ENCODE data around the gene MAGOH.

MAGOH gene

DNA sequence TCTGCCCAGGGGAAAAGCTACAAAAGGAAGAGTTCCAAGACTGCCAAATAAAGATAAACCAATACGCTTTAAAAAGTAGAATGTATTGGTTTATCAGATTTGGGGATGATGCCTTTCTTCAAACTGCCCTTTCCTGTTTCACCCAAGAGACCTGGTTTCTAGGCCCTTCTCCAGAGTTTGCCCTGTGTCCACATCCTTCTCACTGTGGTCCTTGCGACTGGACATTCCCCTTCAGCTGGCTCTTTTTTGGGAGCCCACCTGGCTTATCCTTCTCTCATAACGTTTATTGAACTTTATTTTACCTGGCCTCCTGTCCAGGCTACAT is 17.4 kb downstream of the MAGOH start:
- no peak overlapping the region for H2BK5ac ChIP-seq (ENCODE audit: low read depth, low read length, poor library complexity, severe bottlenecking)
- no peak overlapping the region for H2BK15ac ChIP-seq (ENCODE audit: low read depth, poor library complexity, severe bottlenecking)
- peak overlapping the region in 1 of 2 experiments; percentile 92 for H3K4me3 ChIP-seq (ENCODE audit: insufficient read depth in 1 of 2, low read depth in 1 of 2, low read length in 2 of 2)
- peak overlapping the region; percentile 43 for H2AK5ac ChIP-seq (ENCODE audit: low read length, severe bottlenecking)
- no peaks in the 10 kb centered on the region for H3K9me3 ChIP-seq (ENCODE audit: control insufficient read depth, low read length)
- peak overlapping the region; percentile 28 to 94 for H3K18ac ChIP-seq (ENCODE audit: low read depth in 1 of 2, low read length in 2 of 2)
- peak overlapping the region in 1 of 2 experiments; percentile 2 for H3K4ac ChIP-seq (ENCODE audit: low read depth in 1 of 2, low read length in 2 of 2)
- DNase-seq = no peak
- no peak overlapping the region for H2BK120ac ChIP-seq (ENCODE audit: low read depth, low read length)
- WGBS = 94% methylated on average over 2 of the region's 3 CpGs
- H3K14ac ChIP-seq (ENCODE audit: low read length in 2 of 2) = no peak overlapping the region
- H3K27me3 ChIP-seq (ENCODE audit: control insufficient read depth in 1 of 2, insufficient read depth in 1 of 2, low read length in 2 of 2) = no peaks in the 10 kb centered on the region
- H3K23ac ChIP-seq (ENCODE audit: low read length in 2 of 2) = no peak overlapping the region
- H3K36me3 ChIP-seq (ENCODE audit: control insufficient read depth in 1 of 2, insufficient read depth in 2 of 2, low read depth in 1 of 2, low read length in 2 of 2) = peaks cover 7 to 35% of the 10 kb centered on the region in 2 experiments
- H4K8ac ChIP-seq (ENCODE audit: low read length) = peak overlapping the region; percentile 92
- peaks cover 22% of the 10 kb centered on the region for H3K79me1 ChIP-seq (replicated peaks; ENCODE audit: low read length, poor library complexity, severe bottlenecking)
- H4K91ac ChIP-seq (ENCODE audit: low read length) = no peak overlapping the region
- peak overlapping the region; percentile 64 for H3K27ac ChIP-seq (ENCODE audit: low read length, poor library complexity, severe bottlenecking)
- H3K4me1 ChIP-seq (ENCODE audit: control insufficient read depth, insufficient read depth, low read depth, low read length) = peaks cover 6% of the 10 kb centered on the region
- H2BK12ac ChIP-seq (ENCODE audit: low read length in 2 of 2) = no peak overlapping the region
- peak overlapping the region; percentile 85 for H3K4me2 ChIP-seq (ENCODE audit: low read length, poor library complexity, severe bottlenecking)
- H2AFZ ChIP-seq (ENCODE audit: low read depth, low read length) = no peak overlapping the region
- peak overlapping the region; percentile 96 for H3K9ac ChIP-seq (ENCODE audit: low read length)

DNA sequence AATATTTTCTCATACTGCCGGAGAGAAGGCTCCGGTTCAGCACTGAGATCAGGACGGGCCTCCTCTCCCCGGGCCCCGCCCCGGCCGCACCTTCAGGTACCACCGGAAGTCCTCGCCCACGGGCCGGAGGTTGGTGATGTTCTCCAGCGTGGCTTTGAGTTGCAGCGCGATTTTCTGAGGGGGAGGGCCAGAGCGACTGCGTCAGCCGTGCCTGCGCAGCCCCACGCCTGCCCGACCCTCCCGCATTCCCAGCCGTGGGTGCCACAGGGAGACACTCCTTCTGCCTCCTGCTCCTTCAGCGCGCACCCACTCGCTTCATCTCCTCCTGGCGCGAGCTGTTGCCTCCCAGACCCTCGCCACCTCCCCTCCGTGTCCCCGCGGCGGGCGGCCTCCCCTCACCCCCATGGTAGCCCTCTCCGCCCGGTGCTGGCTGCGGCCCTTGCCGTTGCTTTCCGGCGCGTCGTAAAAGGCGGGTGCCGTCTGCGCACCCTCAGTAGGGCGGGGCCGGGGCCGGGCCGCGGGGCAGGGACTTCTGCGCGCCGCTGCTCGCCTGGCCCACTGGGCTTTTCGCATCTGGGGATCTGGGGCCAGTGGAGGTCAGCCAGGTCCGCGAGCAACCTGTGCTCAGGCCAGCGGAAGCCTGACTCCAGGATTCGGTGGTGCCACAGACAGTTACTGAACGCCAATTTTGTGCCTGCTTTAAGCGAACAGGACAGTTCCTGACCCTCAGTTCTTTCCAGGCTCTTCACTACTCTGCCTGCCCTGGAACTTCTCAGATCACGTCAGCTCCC is 18.0 kb downstream of the MAGOH start, which contains the start of gene CZIB:
CZIB (minus strand) TSS at position 464 of the 791 bp plus-strand sequence; CDS start at position 405, 59 bp downstream.
- Histone ChIP-seq H3K18ac (ENCODE audit: low read depth in 1 of 2, low read length in 2 of 2) (peak within 1 kb of the TSS; percentile 100), H3K4me2 (ENCODE audit: low read length, poor library complexity, severe bottlenecking) (peak within 1 kb of the TSS; percentile 85), H3K36me3 (ENCODE audit: control insufficient read depth in 1 of 2, insufficient read depth in 2 of 2, low read depth in 1 of 2, low read length in 2 of 2) (peaks cover 7 to 35% of the 10 kb centered on the region in 2 experiments), H4K91ac (ENCODE audit: low read length) (peak within 1 kb of the TSS; percentile 99), H2AK5ac (ENCODE audit: low read length, severe bottlenecking) (peak within 1 kb of the TSS; percentile 43), H2BK12ac (ENCODE audit: low read length in 2 of 2) (peak within 1 kb of the TSS; percentile 52 to 79), H3K27ac (ENCODE audit: low read length, poor library complexity, severe bottlenecking) (peak within 1 kb of the TSS; percentile 98), H3K9ac (ENCODE audit: low read length) (peak within 1 kb of the TSS; percentile 96), H2BK15ac (ENCODE audit: low read depth, poor library complexity, severe bottlenecking) (peak within 1 kb of the TSS; percentile 99), H2AFZ (ENCODE audit: low read depth, low read length) (peak within 1 kb of the TSS; percentile 95), H3K4me1 (ENCODE audit: control insufficient read depth, insufficient read depth, low read depth, low read length) (peaks cover 6% of the 10 kb centered on the region), H2BK120ac (ENCODE audit: low read depth, low read length) (peak within 1 kb of the TSS; percentile 82), H3K4ac (ENCODE audit: low read depth in 1 of 2, low read length in 2 of 2) (peak within 1 kb of the TSS; percentile 69 to 73), H4K8ac (ENCODE audit: low read length) (peak within 1 kb of the TSS; percentile 100), H2BK5ac (ENCODE audit: low read depth, low read length, poor library complexity, severe bottlenecking) (peak within 1 kb of the TSS; percentile 95), H3K14ac (ENCODE audit: low read length in 2 of 2) (peak within 1 kb of the TSS in 1 of 2 experiments; percentile 99), H3K4me3 (ENCODE audit: insufficient read depth in 1 of 2, low read depth in 1 of 2, low read length in 2 of 2) (peak within 1 kb of the TSS; percentile 92 to 95), H3K79me1 (replicated peaks; ENCODE audit: low read length, poor library complexity, severe bottlenecking) (peaks cover 22% of the 10 kb centered on the region), H3K9me3 (ENCODE audit: control insufficient read depth, low read length) (no peaks in the 10 kb centered on the region), H3K23ac (ENCODE audit: low read length in 2 of 2) (peak within 1 kb of the TSS in 1 of 2 experiments; percentile 81), H3K27me3 (ENCODE audit: control insufficient read depth in 1 of 2, insufficient read depth in 1 of 2, low read length in 2 of 2) (no peaks in the 10 kb centered on the region)
- WGBS = 1% methylated on average over 56 of the region's 61 CpGs
- DNase-seq = peak; percentile 92

DNA sequence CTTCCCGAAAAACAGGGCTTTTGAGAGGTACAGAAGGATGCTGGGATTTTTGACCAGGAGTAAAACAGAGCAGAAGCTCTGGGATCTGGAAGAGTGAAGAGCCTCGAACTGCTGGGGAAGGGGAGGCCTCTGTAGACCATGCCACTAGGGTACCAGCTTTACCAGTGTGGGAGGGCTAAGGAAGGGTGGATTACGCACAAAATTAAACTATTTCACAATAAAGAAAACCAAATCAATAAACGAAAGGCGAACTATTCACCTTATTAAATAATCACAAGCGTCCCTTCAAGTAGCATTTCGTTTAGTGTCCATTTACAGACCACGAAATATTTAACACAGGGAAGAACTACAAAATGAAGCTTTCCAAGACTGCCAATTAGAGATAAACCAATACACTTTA is 18.6 kb downstream of the MAGOH start:
- peak overlapping the region in 1 of 2 experiments; percentile 92 for H3K4me3 ChIP-seq (ENCODE audit: insufficient read depth in 1 of 2, low read depth in 1 of 2, low read length in 2 of 2)
- no peak overlapping the region for H4K8ac ChIP-seq (ENCODE audit: low read length)
- H3K4me2 ChIP-seq (ENCODE audit: low read length, poor library complexity, severe bottlenecking) = peak overlapping the region; percentile 85
- H2BK5ac ChIP-seq (ENCODE audit: low read depth, low read length, poor library complexity, severe bottlenecking) = no peak overlapping the region
- no peak for DNase-seq
- H3K9ac ChIP-seq (ENCODE audit: low read length) = peak overlapping the region; percentile 96
- peaks cover 22% of the 10 kb centered on the region for H3K79me1 ChIP-seq (replicated peaks; ENCODE audit: low read length, poor library complexity, severe bottlenecking)
- H2BK15ac ChIP-seq (ENCODE audit: low read depth, poor library complexity, severe bottlenecking) = no peak overlapping the region
- H4K91ac ChIP-seq (ENCODE audit: low read length) = no peak overlapping the region
- peaks cover 7 to 41% of the 10 kb centered on the region in 2 experiments for H3K36me3 ChIP-seq (ENCODE audit: control insufficient read depth in 1 of 2, insufficient read depth in 2 of 2, low read depth in 1 of 2, low read length in 2 of 2)
- no peak overlapping the region for H2BK12ac ChIP-seq (ENCODE audit: low read length in 2 of 2)
- peak overlapping the region in 1 of 2 experiments; percentile 69 for H3K4ac ChIP-seq (ENCODE audit: low read depth in 1 of 2, low read length in 2 of 2)
- peaks cover 6% of the 10 kb centered on the region for H3K4me1 ChIP-seq (ENCODE audit: control insufficient read depth, insufficient read depth, low read depth, low read length)
- no peak overlapping the region for H2BK120ac ChIP-seq (ENCODE audit: low read depth, low read length)
- H3K9me3 ChIP-seq (ENCODE audit: control insufficient read depth, low read length) = no peaks in the 10 kb centered on the region
- H2AFZ ChIP-seq (ENCODE audit: low read depth, low read length) = no peak overlapping the region
- no peak overlapping the region for H3K23ac ChIP-seq (ENCODE audit: low read length in 2 of 2)
- H3K18ac ChIP-seq (ENCODE audit: low read depth in 1 of 2, low read length in 2 of 2) = no peak overlapping the region
- no peaks in the 10 kb centered on the region for H3K27me3 ChIP-seq (ENCODE audit: control insufficient read depth in 1 of 2, insufficient read depth in 1 of 2, low read length in 2 of 2)
- 52% methylated on average over 8 of the region's 8 CpGs for WGBS
- peak overlapping the region; percentile 36 for H2AK5ac ChIP-seq (ENCODE audit: low read length, severe bottlenecking)
- peak overlapping the region; percentile 98 for H3K27ac ChIP-seq (ENCODE audit: low read length, poor library complexity, severe bottlenecking)
- H3K14ac ChIP-seq (ENCODE audit: low read length in 2 of 2) = no peak overlapping the region

DNA sequence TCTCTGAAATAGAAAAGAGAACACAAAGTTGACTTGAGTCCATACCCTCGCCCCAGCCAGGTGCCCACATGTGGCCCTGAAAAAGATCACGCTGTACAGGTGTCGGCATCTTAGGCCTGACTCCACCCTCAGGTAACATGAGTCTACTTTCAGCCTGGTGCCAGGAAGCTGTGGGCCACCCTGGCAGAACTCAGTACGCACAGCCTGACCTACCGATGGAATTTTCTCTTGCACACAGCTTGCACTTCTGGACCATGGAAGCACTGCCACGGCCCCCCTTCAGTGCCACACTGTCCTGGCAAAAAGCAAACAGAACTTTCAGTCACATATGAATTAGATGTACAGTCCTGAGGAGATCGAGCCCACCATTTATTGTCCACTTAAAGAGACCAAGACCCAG is 20.1 kb downstream of the MAGOH start:
- 92% methylated on average over 7 of the region's 7 CpGs for WGBS
- H3K36me3 ChIP-seq (ENCODE audit: control insufficient read depth in 1 of 2, insufficient read depth in 2 of 2, low read depth in 1 of 2, low read length in 2 of 2) = peaks cover 16 to 56% of the 10 kb centered on the region in 2 experiments
- no peak overlapping the region for H2BK12ac ChIP-seq (ENCODE audit: low read length in 2 of 2)

More for the DNA sequence above, 20.1 kb downstream of the MAGOH start:
- H2BK5ac ChIP-seq (ENCODE audit: low read depth, low read length, poor library complexity, severe bottlenecking) = no peak overlapping the region
- H3K27me3 ChIP-seq (ENCODE audit: control insufficient read depth in 1 of 2, insufficient read depth in 1 of 2, low read length in 2 of 2) = no peaks in the 10 kb centered on the region
- H3K79me1 ChIP-seq (replicated peaks; ENCODE audit: low read length, poor library complexity, severe bottlenecking) = peaks cover 24% of the 10 kb centered on the region
- no peak overlapping the region for H3K18ac ChIP-seq (ENCODE audit: low read depth in 1 of 2, low read length in 2 of 2)
- no peak overlapping the region for H3K14ac ChIP-seq (ENCODE audit: low read length in 2 of 2)
- no peak for DNase-seq
- peak overlapping the region; percentile 96 for H3K9ac ChIP-seq (ENCODE audit: low read length)
- H3K4me2 ChIP-seq (ENCODE audit: low read length, poor library complexity, severe bottlenecking) = no peak overlapping the region
- H4K91ac ChIP-seq (ENCODE audit: low read length) = no peak overlapping the region
- no peaks in the 10 kb centered on the region for H3K9me3 ChIP-seq (ENCODE audit: control insufficient read depth, low read length)
- H2BK15ac ChIP-seq (ENCODE audit: low read depth, poor library complexity, severe bottlenecking) = no peak overlapping the region
- no peak overlapping the region for H3K23ac ChIP-seq (ENCODE audit: low read length in 2 of 2)
- H3K27ac ChIP-seq (ENCODE audit: low read length, poor library complexity, severe bottlenecking) = no peak overlapping the region
- no peak overlapping the region for H2AFZ ChIP-seq (ENCODE audit: low read depth, low read length)
- H2AK5ac ChIP-seq (ENCODE audit: low read length, severe bottlenecking) = no peak overlapping the region
- no peak overlapping the region for H3K4ac ChIP-seq (ENCODE audit: low read depth in 1 of 2, low read length in 2 of 2)
- H3K4me3 ChIP-seq (ENCODE audit: insufficient read depth in 1 of 2, low read depth in 1 of 2, low read length in 2 of 2) = no peak overlapping the region
- peaks cover 6% of the 10 kb centered on the region for H3K4me1 ChIP-seq (ENCODE audit: control insufficient read depth, insufficient read depth, low read depth, low read length)
- no peak overlapping the region for H2BK120ac ChIP-seq (ENCODE audit: low read depth, low read length)
- H4K8ac ChIP-seq (ENCODE audit: low read length) = no peak overlapping the region

Measured in mesenchymal stem cell (in vitro differentiated cells and primary cell).